Thyroid gland (tissue), 4 donors: ENCODE results near the gene PAX4.

ENCODE experiments used
- CTCF ChIP-seq, 6 experiments: fragments of 200-600 bp in 3 of 6; fragments of 450-650 bp in 3 of 6; sonication (generic) in 3 of 6; IDR thresholded peaks; one replicate each; pipeline ENCODE4 v1.5.1; 2016 to 2019; ENCODE audit warnings: antibody characterized with exemption in 6 of 6, mild to moderate bottlenecking in 2 of 6, inconsistent platforms in 1 of 6, moderate library complexity in 1 of 6
- POLR2A ChIP-seq, 2 donors: fragments of 450-650 bp; IDR thresholded peaks; one replicate each; pipeline ENCODE4 v1.6.1; 2017; ENCODE audit warnings: antibody characterized with exemption in 2 of 2, mild to moderate bottlenecking in 2 of 2, moderate library complexity in 1 of 2

- TF ChIP-seq POLR2A (IDR thresholded peaks at IDR 0.05): no peak
- no peak for TF ChIP-seq CTCF (IDR thresholded peaks at IDR 0.05)
Observed at GRCh38 chr7:127650847-127651555, 33.1 kb upstream of the PAX4 start.
